A549 (cell line): ENCODE measurements around the gene PRKD2. TPM values are rescaled to one million over a fixed set of nuclear protein-coding genes. Genes with fewer than 3 reads are reported as not detected.

ENCODE experiments used
- ATAC-seq, 2 experiments: fragments of 200-7000 bp in 1 of 2; fragments of >200 bp in 1 of 2; cut with Nextera tagmentation in 1 of 2; cut with Tn5 transposase in 1 of 2; 3 replicates each; pipeline versions ENCODE4 v1.8.0 to v1.9.1; 2018 to 2020; ENCODE audit warnings: mild to moderate bottlenecking in 1 of 2, moderate library complexity in 1 of 2
- CTCF ChIA-PET: fragments of 300-600 bp; sonication (Branson Sonifier 250); formaldehyde crosslinking; extraction: SDS; loops from one replicate; lab custom pipeline; 2021; ENCODE audit warnings: antibody characterized with exemption, inconsistent platforms; lab: Yijun Ruan, JAX
- POLR2A ChIA-PET: fragments of 350-600 bp; formaldehyde crosslinking; extraction: SDS; loops from one replicate; lab custom pipeline; 2021; ENCODE audit warnings: antibody characterized with exemption, inconsistent platforms; lab: Yijun Ruan, JAX
- DNase-seq, 2 experiments: peaks; one replicate each; pipeline versions ENCODE4 v3.0.0 to v3.0.0-alpha.2; 2011 to 2016; ENCODE audit warnings: low read depth in 1 of 2, low spot score in 1 of 2
- FAIRE-seq: peaks from 2 replicates; lab custom pipeline; 2011; peaks lifted over from hg19 to GRCh38; lab: Jason Lieb, UNC
- H3K27ac ChIP-seq, 2 experiments: fragments of >200 bp; sonication (Bioruptor Twin); formaldehyde crosslinking; 3 replicates each; pipeline ENCODE4 v1.5.1; 2016 to 2017
- H3K4me1 ChIP-seq: fragments of >200 bp; sonication (Bioruptor Twin); formaldehyde crosslinking; 3 replicates; pipeline ENCODE4 v1.6.1; 2016
- H3K4me2 ChIP-seq: fragments of >200 bp; sonication (Bioruptor Twin); formaldehyde crosslinking; 3 replicates; pipeline ENCODE4 v1.6.1; 2016
- H3K4me3 ChIP-seq: fragments of >200 bp; sonication (Bioruptor Twin); formaldehyde crosslinking; 3 replicates; pipeline ENCODE4 v1.5.1; 2016
- H3K9me3 ChIP-seq: fragments of >200 bp; sonication (Bioruptor Twin); formaldehyde crosslinking; 3 replicates; pipeline ENCODE4 v1.6.1; 2016
- ATOH8 ChIP-seq: fragments of 250-450 bp; sonication (Bioruptor Pico); IDR thresholded peaks from 2 replicates; pipeline ENCODE4 v1.5.0; 2020; ENCODE audit warnings: low read depth, mild to moderate bottlenecking, moderate library complexity
- BHLHE40 ChIP-seq: IDR thresholded peaks from 2 replicates; pipeline ENCODE4 v1.6.1; 2012; ENCODE audit warnings: low read depth, low read length, inconsistent platforms
- CBX8 ChIP-seq: fragments of 200-600 bp; sonication (generic); IDR thresholded peaks from 2 replicates; pipeline ENCODE4 v1.6.1; 2016
- CEBPB ChIP-seq, 2 experiments: fragments of >200 bp in 1 of 2; sonication (Bioruptor Twin) in 1 of 2; formaldehyde crosslinking in 1 of 2; IDR thresholded peaks; 2 replicates each; pipeline ENCODE4 v1.6.1; 2012 to 2016
- CTCF ChIP-seq: fragments of >200 bp; sonication (Bioruptor Twin); formaldehyde crosslinking; IDR thresholded peaks from 3 replicates; pipeline ENCODE4 v1.5.1; 2016
- EP300 ChIP-seq, 2 experiments: fragments of >200 bp; sonication (Bioruptor Twin); formaldehyde crosslinking; IDR thresholded peaks; 2 replicates in 1 of 2; 3 replicates in 1 of 2; pipeline ENCODE4 v1.6.1; 2016 to 2017
- ESRRA ChIP-seq: fragments of 150-350 bp; IDR thresholded peaks from 2 replicates; pipeline ENCODE4 v1.6.1; 2014; ENCODE audit warnings: mild to moderate bottlenecking, low read length, borderline replicate concordance
- HES2 ChIP-seq: fragments of >200 bp; sonication (Bioruptor Twin); formaldehyde crosslinking; IDR thresholded peaks from 2 replicates; pipeline ENCODE4 v1.6.1; 2016
- HMGXB4 ChIP-seq: fragments of 250-450 bp; sonication (Bioruptor Pico); IDR thresholded peaks from 2 replicates; pipeline ENCODE4 v1.5.0; 2021; ENCODE audit warnings: mild to moderate bottlenecking, moderate library complexity, borderline replicate concordance
- HOXB5 ChIP-seq: fragments of 250-450 bp; sonication (Bioruptor Pico); IDR thresholded peaks from 2 replicates; pipeline ENCODE4 v1.5.0; 2020; ENCODE audit warnings: mild to moderate bottlenecking, moderate library complexity
- JUN ChIP-seq, 2 experiments: fragments of >200 bp; sonication (Bioruptor Twin); formaldehyde crosslinking; IDR thresholded peaks; 2 replicates in 1 of 2; 3 replicates in 1 of 2; pipeline ENCODE4 v1.6.1; 2016 to 2017
- JUNB ChIP-seq: fragments of >200 bp; sonication (Bioruptor Twin); formaldehyde crosslinking; IDR thresholded peaks from 2 replicates; pipeline ENCODE4 v1.6.1; 2016
- KDM5A ChIP-seq: fragments of 200-600 bp; sonication (generic); IDR thresholded peaks from 2 replicates; pipeline ENCODE4 v1.6.1; 2016; ENCODE audit warnings: antibody characterized with exemption, mild to moderate bottlenecking
- MAX ChIP-seq: IDR thresholded peaks from 2 replicates; pipeline ENCODE4 v1.6.1; 2012
- NFE2L2 ChIP-seq: fragments of 150-350 bp; conservative IDR thresholded peaks from 2 replicates; pipeline ENCODE4 v1.6.1; 2014; ENCODE audit warnings: low read length
- PBX3 ChIP-seq: IDR thresholded peaks from 2 replicates; pipeline ENCODE4 v1.6.1; 2012
- POLR2AphosphoS2 ChIP-seq: conservative IDR thresholded peaks from 2 replicates; pipeline ENCODE4 v1.6.1; 2012; ENCODE audit warnings: low read length, improper control_type of control experiment, inconsistent platforms
- RAD21 ChIP-seq, 2 experiments: fragments of >200 bp in 1 of 2; sonication (Bioruptor Twin) in 1 of 2; formaldehyde crosslinking in 1 of 2; IDR thresholded peaks in 1 of 2; conservative IDR thresholded peaks in 1 of 2; 2 replicates in 1 of 2; 3 replicates in 1 of 2; pipeline ENCODE4 v1.6.1; 2012 to 2018; ENCODE audit warnings: inconsistent platforms in 1 of 2
- RARB ChIP-seq: fragments of 250-450 bp; sonication (Bioruptor Pico); IDR thresholded peaks from 2 replicates; pipeline ENCODE4 v1.8.0; 2021; ENCODE audit warnings: mild to moderate bottlenecking, moderate library complexity
- SMC3 ChIP-seq: fragments of >200 bp; sonication (Bioruptor Twin); formaldehyde crosslinking; IDR thresholded peaks from 3 replicates; pipeline ENCODE4 v1.6.1; 2018; ENCODE audit warnings: inconsistent platforms
- ZC3H11A ChIP-seq: fragments of 450-650 bp; IDR thresholded peaks from 2 replicates; pipeline ENCODE4 v1.6.1; 2014; ENCODE audit warnings: antibody characterized with exemption, mild to moderate bottlenecking
- ZSCAN20 ChIP-seq: fragments of 250-450 bp; sonication (Bioruptor Pico); IDR thresholded peaks from 2 replicates; pipeline ENCODE4 v1.8.0; 2022; ENCODE audit warnings: mild to moderate bottlenecking, moderate library complexity
- WGBS: methylation state at CpG from one replicate; pipeline ENCODE4 v1.1.6; 2017; ENCODE audit errors: missing lambda C conversion rate; 5-methylcytosine and 5-hydroxymethylcytosine counted together
- polyA plus RNA-seq, 4 experiments: library from polyadenylated mRNA; depleted of rRNA in 3 of 4; stranded (reverse); fragments of >200 nt; fragmentation: RNase III in 1 of 4; extraction: RNeasy Plus Mini Kit Qiagen cat#74134 plus additional on column Dnase treatment in 1 of 4; gene quantifications; 2 replicates in 3 of 4; 3 replicates in 1 of 4; pipeline ENCODE4 v1.2.3, GENCODE V29; 2011 to 2017

The PRKD2 gene
- polyA plus RNA-seq, 2 of the 4 experiments (the other 2 are of a cell fraction): 8.3 to 24.6 TPM

- POLR2A ChIA-PET: interaction anchor here (1.0 kb wide), 1 partner anchor 33 kb away, joined by 3 read pairs; the partner anchor contains the start of gene SLC1A5
- 89% methylated on average over 37 of the region's 39 CpGs for WGBS
- DNase-seq: no peak
- no peak for ATAC-seq
- H3K4me3 ChIP-seq: no peak overlapping the region
- H3K4me1 ChIP-seq: peaks cover 14% of the 10 kb centered on the region
- no peak for TF ChIP-seq CBX8
- TF ChIP-seq BHLHE40: no peak
- TF ChIP-seq ZC3H11A: no peak
- H3K9me3 ChIP-seq: no peaks in the 10 kb centered on the region
- H3K4me2 ChIP-seq: no peak overlapping the region
- FAIRE-seq: no peak
- H3K27ac ChIP-seq: no peak overlapping the region
- CTCF ChIA-PET: interaction anchor here (0.8 to 28.2 kb wide), 11 partner anchors 10 to 403 kb away, joined by 3 to 1222 read pairs (median 15); partner anchors contain the start of genes AP2S1 and FKRP
Measured at GRCh38 chr19:46755077-46755852, 38.4 kb upstream of the PRKD2 start.

GRCh38 chr19:46753420-46754155 is 36.7 kb upstream of the PRKD2 start:
- Histone ChIP-seq H3K4me3 (no peak overlapping the region), H3K9me3 (no peaks in the 10 kb centered on the region), H3K27ac (no peak overlapping the region), H3K4me2 (no peak overlapping the region), H3K4me1 (peaks cover 4% of the 10 kb centered on the region; the same call in 1 of the 3 replicates)
- CTCF ChIA-PET: interaction anchor here (0.6 to 28.2 kb wide), 36 partner anchors 9 to 1281 kb away, joined by 3 to 1222 read pairs (median 4); partner anchors contain the start of genes AP2S1, FKRP and SLC1A5
- DNase-seq: peak; percentile 64 to 79
- 42% methylated on average over 4 of the region's 4 CpGs for WGBS
- ATAC-seq: peak; percentile 22 to 45; a peak in 3 of 6 replicates
- TF ChIP-seq EP300 (IDR thresholded peaks at IDR 0.05) (no peak), SMC3 (0 out of 3 replicates have a peak, but pooled peaks have one; percentile 16), ATOH8 (CRISPR knock-in tag) (no peak), CTCF (peak; percentile 65), RAD21 (conservative IDR thresholded peaks at IDR 0.05 in 1 of 2, IDR thresholded peaks at IDR 0.05 in 1 of 2) (peak in 1 of 2 experiments; percentile 46; a peak in 1 of 5 replicates)
- POLR2A ChIA-PET: interaction anchor here (0.6 to 1.0 kb wide), 4 partner anchors 34 to 473 kb away, joined by 3 to 4 read pairs (median 3); partner anchors contain the start of gene CALM3
- FAIRE-seq: peak; percentile 61

GRCh38 chr19:46748325-46749109 is 31.6 kb upstream of the PRKD2 start:
- Histone ChIP-seq H3K4me2 (no peak overlapping the region), H3K4me1 (peaks cover 17% of the 10 kb centered on the region), H3K27ac (no peak overlapping the region), H3K9me3 (no peaks in the 10 kb centered on the region), H3K4me3 (no peak overlapping the region)
- ChIA-PET POLR2A (no interaction called here), CTCF (interaction anchor here (0.6 to 28.2 kb wide), 35 partner anchors 10 to 381 kb away, joined by 3 to 1222 read pairs (median 5); partner anchors contain the start of genes AP2S1 and SLC1A5)
- no peak for FAIRE-seq
- peak in 1 of 2 experiments; percentile 50; a peak in 3 of 6 replicates for ATAC-seq
- DNase-seq: peak; percentile 75 to 82
- 71% methylated on average over 21 of the region's 21 CpGs for WGBS
- TF ChIP-seq PBX3: no peak
- no peak for TF ChIP-seq HMGXB4
- TF ChIP-seq SMC3: peak; percentile 49
- TF ChIP-seq MAX: peak; percentile 45
- no peak for TF ChIP-seq CEBPB (IDR thresholded peaks at IDR 0.05)
- TF ChIP-seq HOXB5: no peak
- TF ChIP-seq JUN (IDR thresholded peaks at IDR 0.05): no peak
- no peak for TF ChIP-seq NFE2L2
- TF ChIP-seq JUNB: no peak
- TF ChIP-seq POLR2AphosphoS2: no peak
- TF ChIP-seq ZC3H11A: no peak
- TF ChIP-seq HES2: no peak
- TF ChIP-seq ESRRA: no peak
- no peak for TF ChIP-seq KDM5A
- TF ChIP-seq RARB (CRISPR knock-in tag): no peak
- TF ChIP-seq ZSCAN20: no peak
